Parathyroid adenoma (tissue), 2 donors: ENCODE results near the gene METTL26.

Experiments used
- H2AFZ ChIP-seq: fragments of 300-600 bp; sonication (generic); one replicate; pipeline ENCODE4 v1.7.0; 2017; ENCODE audit warnings: antibody characterized with exemption, mild to moderate bottlenecking
- H3K27ac ChIP-seq: fragments of 300-600 bp; sonication (generic); one replicate; pipeline ENCODE4 v1.7.0; 2017
- H3K27me3 ChIP-seq: fragments of 300-600 bp; sonication (generic); one replicate; pipeline ENCODE4 v1.7.0; 2017; ENCODE audit warnings: low read length; ENCODE audit not compliant: control insufficient read depth, insufficient read depth
- H3K36me3 ChIP-seq: fragments of 300-600 bp; sonication (generic); one replicate; pipeline ENCODE4 v1.7.0; 2017; ENCODE audit warnings: low read length; ENCODE audit not compliant: control insufficient read depth, insufficient read depth
- H3K4me1 ChIP-seq: fragments of 300-600 bp; sonication (generic); one replicate; pipeline ENCODE4 v1.7.0; 2017; ENCODE audit warnings: control low read depth
- H3K4me2 ChIP-seq: fragments of 300-600 bp; sonication (generic); one replicate; pipeline ENCODE4 v1.7.0; 2017; ENCODE audit warnings: low read length
- H3K4me3 ChIP-seq: fragments of 300-600 bp; sonication (generic); one replicate; pipeline ENCODE4 v1.7.0; 2017; ENCODE audit warnings: low read depth, low read length
- H3K79me2 ChIP-seq: fragments of 300-600 bp; sonication (generic); one replicate; pipeline ENCODE4 v1.7.0; 2017; ENCODE audit warnings: control low read depth
- H3K9ac ChIP-seq: fragments of 300-600 bp; sonication (generic); one replicate; pipeline ENCODE4 v1.7.0; 2017; ENCODE audit warnings: mild to moderate bottlenecking
- H3K9me3 ChIP-seq: fragments of 300-600 bp; sonication (generic); one replicate; pipeline ENCODE4 v1.7.0; 2017; ENCODE audit warnings: low read length; ENCODE audit not compliant: control insufficient read depth
- TF ChIP-seq, protein P1 (sequence below): fragments of 300-600 bp; sonication (generic); IDR thresholded peaks from one replicate; pipeline ENCODE4 v1.7.0; 2017; ENCODE audit warnings: antibody characterized with exemption, mild to moderate bottlenecking
- donor health status: primary hyperparathyroidism.

Gene METTL26

DNA sequence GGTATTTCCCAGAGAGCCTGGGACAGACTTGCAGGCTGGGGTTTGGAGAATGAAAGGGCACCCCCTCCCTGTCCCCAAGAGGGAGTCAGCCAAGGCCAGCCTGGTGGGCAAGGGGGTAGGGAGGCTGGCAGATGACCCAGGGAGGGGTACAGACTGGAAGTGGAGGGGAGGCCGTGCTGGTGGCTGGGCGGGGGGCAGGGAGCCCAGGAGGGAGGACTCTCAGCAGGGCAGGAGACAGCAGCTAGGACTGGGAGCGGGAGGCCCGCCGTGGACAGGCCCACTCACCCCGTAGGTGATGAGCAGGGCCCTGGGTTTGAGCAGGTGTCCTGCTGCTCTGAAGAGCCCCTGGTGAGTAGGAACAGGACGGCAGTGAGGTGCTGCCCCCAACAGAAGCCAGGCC is 1.1 kb downstream of the METTL26 start:
- Histone ChIP-seq H3K4me2 (peak overlapping the region; percentile 100), H3K4me1 (peaks cover 2% of the 10 kb centered on the region), H3K4me3 (peak overlapping the region; percentile 100), H3K9me3 (no peaks in the 10 kb centered on the region), H3K36me3 (no peaks in the 10 kb centered on the region), H3K79me2 (no peaks in the 10 kb centered on the region), H2AFZ (no peak overlapping the region), H3K27ac (no peak overlapping the region), H3K27me3 (peaks cover 3% of the 10 kb centered on the region), H3K9ac (no peak overlapping the region)
- TF ChIP-seq, protein P1, sequence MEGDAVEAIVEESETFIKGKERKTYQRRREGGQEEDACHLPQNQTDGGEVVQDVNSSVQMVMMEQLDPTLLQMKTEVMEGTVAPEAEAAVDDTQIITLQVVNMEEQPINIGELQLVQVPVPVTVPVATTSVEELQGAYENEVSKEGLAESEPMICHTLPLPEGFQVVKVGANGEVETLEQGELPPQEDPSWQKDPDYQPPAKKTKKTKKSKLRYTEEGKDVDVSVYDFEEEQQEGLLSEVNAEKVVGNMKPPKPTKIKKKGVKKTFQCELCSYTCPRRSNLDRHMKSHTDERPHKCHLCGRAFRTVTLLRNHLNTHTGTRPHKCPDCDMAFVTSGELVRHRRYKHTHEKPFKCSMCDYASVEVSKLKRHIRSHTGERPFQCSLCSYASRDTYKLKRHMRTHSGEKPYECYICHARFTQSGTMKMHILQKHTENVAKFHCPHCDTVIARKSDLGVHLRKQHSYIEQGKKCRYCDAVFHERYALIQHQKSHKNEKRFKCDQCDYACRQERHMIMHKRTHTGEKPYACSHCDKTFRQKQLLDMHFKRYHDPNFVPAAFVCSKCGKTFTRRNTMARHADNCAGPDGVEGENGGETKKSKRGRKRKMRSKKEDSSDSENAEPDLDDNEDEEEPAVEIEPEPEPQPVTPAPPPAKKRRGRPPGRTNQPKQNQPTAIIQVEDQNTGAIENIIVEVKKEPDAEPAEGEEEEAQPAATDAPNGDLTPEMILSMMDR = no peak

DNA sequence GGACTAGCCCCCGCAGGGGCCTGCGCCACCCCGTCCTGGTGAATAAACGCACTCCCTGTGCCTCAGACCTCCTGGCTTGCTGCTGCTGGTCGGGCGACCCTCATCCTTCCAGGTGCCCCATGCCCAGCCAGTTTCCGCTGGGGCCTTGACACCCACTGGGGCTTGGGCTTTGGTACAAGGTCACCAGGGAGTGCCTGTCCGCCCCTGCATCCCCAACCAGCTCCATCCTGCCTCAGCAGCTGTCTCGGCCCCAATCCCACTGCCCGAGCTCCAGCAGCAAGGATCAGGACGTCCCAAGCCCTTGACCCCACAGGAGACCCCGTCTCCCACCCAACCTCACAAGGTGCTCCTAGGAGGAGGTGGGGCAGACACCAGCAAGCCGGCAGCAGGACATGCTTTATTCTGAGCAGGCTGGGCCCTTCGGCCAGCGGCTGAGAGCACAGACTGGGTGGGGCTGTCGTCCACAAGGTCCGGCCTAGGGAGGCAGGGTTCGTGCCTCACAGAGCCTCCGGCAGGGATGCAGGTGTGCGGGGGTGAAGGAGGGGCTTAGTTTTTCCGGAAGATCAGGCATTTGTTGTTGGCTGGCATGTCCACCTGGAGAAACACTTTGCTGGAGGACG is 1.9 kb downstream of the METTL26 start:
- Histone ChIP-seq H3K27me3 (peaks cover 3% of the 10 kb centered on the region), H3K36me3 (no peaks in the 10 kb centered on the region), H3K4me1 (peaks cover 2% of the 10 kb centered on the region), H3K9me3 (no peaks in the 10 kb centered on the region), H2AFZ (no peak overlapping the region), H3K9ac (no peak overlapping the region), H3K79me2 (no peaks in the 10 kb centered on the region), H3K4me3 (no peak overlapping the region), H3K27ac (no peak overlapping the region), H3K4me2 (no peak overlapping the region)
- TF ChIP-seq, protein P1 = no peak

DNA sequence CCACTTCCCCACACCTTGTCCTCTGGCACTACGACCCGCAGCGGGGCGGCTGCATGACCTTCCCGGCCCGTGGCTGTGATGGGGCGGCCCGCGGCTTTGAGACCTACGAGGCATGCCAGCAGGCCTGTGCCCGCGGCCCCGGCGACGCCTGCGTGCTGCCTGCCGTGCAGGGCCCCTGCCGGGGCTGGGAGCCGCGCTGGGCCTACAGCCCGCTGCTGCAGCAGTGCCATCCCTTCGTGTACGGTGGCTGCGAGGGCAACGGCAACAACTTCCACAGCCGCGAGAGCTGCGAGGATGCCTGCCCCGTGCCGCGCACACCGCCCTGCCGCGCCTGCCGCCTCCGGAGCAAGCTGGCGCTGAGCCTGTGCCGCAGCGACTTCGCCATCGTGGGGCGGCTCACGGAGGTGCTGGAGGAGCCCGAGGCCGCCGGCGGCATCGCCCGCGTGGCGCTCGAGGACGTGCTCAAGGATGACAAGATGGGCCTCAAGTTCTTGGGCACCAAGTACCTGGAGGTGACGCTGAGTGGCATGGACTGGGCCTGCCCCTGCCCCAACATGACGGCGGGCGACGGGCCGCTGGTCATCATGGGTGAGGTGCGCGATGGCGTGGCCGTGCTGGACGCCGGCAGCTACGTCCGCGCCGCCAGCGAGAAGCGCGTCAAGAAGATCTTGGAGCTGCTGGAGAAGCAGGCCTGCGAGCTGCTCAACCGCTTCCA is 2.6 kb downstream of the METTL26 start:
- no peak overlapping the region for H2AFZ ChIP-seq
- H3K4me2 ChIP-seq = no peak overlapping the region

DNA sequence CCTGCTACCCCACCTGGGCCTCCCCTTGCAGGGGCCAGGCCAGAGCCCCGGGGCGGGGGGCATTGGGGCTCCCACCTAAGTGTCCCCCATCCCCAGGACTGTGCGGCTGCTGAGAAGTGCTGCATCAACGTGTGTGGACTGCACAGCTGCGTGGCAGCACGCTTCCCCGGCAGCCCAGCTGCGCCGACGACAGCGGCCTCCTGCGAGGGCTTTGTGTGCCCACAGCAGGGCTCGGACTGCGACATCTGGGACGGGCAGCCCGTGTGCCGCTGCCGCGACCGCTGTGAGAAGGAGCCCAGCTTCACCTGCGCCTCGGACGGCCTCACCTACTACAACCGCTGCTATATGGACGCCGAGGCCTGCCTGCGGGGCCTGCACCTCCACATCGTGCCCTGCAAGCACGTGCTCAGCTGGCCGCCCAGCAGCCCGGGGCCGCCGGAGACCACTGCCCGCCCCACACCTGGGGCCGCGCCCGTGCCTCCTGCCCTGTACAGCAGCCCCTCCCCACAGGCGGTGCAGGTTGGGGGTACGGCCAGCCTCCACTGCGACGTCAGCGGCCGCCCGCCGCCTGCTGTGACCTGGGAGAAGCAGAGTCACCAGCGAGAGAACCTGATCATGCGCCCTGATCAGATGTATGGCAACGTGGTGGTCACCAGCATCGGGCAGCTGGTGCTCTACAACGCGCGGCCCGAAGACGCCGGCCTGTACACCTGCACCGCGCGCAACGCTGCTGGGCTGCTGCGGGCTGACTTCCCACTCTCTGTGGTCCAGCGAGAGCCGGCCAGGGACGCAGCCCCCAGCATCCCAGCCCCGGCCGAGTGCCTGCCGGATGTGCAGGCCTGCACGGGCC is 3.4 kb downstream of the METTL26 start:
- Histone ChIP-seq H3K4me2 (no peak overlapping the region), H3K9ac (no peak overlapping the region), H3K27ac (no peak overlapping the region), H3K4me3 (no peak overlapping the region), H3K36me3 (no peaks in the 10 kb centered on the region), H3K9me3 (no peaks in the 10 kb centered on the region), H2AFZ (no peak overlapping the region), H3K27me3 (peaks cover 3% of the 10 kb centered on the region), H3K79me2 (no peaks in the 10 kb centered on the region), H3K4me1 (no peaks in the 10 kb centered on the region)
- TF ChIP-seq, protein P1 = no peak

More for the DNA sequence above, 2.6 kb downstream of the METTL26 start:
- no peak overlapping the region for H3K27ac ChIP-seq
- H3K9ac ChIP-seq = no peak overlapping the region
- H3K27me3 ChIP-seq = peaks cover 3% of the 10 kb centered on the region
- H3K4me1 ChIP-seq = peaks cover 2% of the 10 kb centered on the region
- H3K79me2 ChIP-seq = no peaks in the 10 kb centered on the region
- no peaks in the 10 kb centered on the region for H3K9me3 ChIP-seq
- H3K36me3 ChIP-seq = no peaks in the 10 kb centered on the region
- no peak overlapping the region for H3K4me3 ChIP-seq
- TF ChIP-seq, protein P1 = no peak
